ENCODE measurements around the gene AKR7A3.
A peak's percentile ranks its signal among the peaks of the same experiment; 100 is the strongest.
"Not testable (repeated sequence)": the region's sequence is repeated elsewhere in the genome, so short reads cannot be mapped to it uniquely, and the experiment has no call there.

Gene AKR7A3

GRCh38 chr1:19317126-19317910 lies 28.7 kb upstream of the AKR7A3 start:
- no peak for DNase-seq

GRCh38 chr1:19315378-19316198 lies 27.0 kb upstream of the AKR7A3 start:
- no peak for DNase-seq

- DNase-seq = no peak
These were observed 25.7 kb upstream of the AKR7A3 start for GRCh38 chr1:19313961-19314882.

DNA sequence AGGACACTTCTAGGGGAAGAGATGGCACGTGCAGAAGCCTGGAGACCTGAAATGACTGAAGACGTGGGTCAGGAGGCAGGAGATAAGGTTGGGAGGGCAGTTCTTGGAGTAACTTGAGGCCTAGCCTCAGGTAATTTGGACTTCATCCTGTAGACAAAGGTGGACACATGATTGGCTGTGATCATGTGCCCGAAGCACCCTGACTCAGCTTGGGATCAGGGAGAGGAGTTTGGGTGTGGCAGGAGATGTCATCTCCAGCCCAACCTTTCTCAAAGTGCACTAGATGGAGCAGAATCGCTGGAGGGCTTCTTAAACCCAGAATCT lies 25.0 kb upstream of the AKR7A3 start:
- no peak for DNase-seq

DNA sequence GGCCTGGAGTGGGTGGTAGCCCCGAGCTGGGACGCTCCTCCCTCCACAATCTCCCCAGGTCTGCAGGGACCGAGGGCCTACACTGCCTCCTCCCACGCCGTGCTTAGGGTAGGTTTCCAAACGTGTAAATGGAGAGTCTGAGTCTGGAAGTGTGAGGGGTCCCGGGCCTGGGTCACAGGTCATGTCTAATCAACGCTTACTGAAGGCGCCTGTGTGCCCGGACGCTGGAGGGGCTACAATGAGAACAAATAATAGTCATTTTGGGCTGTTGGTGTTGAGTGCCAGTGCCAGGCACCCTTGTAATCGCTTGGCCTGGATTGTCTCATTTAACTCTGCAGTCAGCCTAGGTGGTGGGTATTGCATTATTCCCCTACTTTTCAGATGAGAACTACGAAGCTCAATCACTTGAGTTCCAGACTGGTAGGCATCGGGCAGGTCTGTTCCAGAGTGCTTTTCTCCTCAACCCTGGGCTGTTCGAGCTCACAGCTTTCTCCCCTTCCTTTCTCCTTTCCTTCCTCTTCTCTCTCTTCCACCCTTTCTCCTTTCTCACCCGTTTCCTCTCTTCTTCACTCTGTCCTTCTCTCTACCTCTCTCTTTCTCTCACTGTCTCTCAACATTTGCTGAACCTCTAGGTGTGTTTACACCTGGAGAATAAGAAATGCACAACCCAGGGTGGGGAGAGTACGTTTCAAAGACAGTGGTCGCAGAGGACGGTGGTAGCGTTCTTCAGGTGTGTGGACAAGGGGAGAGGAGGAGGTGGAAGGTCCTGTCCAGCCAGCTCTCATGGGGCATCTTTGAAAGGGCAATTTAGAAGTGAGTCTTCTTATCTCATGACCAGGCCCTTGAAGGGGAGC lies 24.4 kb upstream of the AKR7A3 start:
- DNase-seq = no peak

DNA sequence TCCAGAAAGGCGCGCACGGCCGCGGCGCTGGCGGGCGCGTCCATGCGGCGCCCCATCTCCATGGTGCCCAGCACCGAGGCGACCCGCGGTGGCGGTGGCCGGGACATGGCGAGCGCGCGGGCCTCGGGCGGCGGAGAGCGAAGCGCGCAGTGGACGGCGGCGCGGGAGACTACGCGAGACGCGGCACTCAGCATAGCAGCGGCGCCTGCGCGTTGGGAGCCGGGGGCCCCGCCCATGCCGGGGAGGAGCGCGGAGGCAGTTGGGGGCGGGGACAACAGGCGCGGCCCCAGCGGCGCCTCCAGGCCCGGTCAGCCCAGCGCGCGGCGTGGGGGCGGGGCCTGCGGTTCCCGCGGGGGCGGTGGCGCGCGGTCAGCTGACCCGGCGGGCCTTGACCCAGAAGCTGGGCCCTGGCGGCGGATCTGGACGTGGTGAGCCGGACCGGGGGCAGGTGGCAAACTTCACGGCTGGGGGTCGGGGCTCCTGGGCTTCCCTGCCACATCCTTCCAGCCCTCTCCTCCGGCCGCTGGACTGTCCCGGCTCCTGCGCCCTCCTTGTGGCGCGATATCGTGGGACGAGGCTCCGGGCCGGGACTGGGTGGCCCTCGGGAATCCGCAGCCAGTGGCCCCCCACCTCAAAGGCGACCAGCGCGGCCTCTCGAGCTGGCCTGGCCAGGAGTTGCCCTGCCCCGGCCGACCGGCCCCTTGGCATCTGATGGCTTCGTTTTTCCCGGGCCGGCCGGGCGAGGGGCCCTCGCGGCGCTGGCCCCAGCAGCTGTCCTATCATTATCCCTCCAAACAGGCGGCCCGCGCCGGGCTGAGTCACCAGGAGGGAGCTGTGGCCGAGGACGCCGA lies 23.6 kb upstream of the AKR7A3 start, which contains the start of the genes AKR7A2 and SLC66A1:
Gene AKR7A2, minus strand, starts transcription at position 214 of the 851 bp plus-strand sequence. Its CDS starts 20 bp downstream, at position 194.
Gene SLC66A1, plus strand, starts transcription at position 396 of the 851 bp plus-strand sequence. CDS start 5,352 bp downstream, outside the sequence.
- DNase-seq = peak; percentile 86

DNA sequence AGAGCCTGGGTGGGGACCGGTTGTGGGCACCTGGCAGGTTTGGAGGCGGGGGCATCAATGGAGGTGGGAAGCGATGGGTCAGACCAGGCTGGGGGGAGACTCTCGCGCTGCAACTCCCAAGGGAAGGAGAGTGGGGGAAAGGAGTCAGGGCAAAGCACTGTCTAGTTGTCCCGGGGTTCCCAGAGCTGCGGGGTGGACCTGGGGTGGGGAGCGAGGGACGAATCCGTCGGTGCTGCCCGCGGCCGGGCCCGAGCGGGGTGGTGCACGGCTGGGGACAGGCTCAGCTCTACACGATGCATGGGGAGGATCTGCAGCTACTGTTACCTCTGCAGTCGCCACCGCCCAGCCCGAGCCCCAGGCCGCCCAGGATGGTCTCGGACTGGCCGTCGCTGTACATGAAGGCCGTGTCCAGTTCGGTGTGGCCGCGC lies 22.9 kb upstream of the AKR7A3 start:
- DNase-seq = no peak

DNA sequence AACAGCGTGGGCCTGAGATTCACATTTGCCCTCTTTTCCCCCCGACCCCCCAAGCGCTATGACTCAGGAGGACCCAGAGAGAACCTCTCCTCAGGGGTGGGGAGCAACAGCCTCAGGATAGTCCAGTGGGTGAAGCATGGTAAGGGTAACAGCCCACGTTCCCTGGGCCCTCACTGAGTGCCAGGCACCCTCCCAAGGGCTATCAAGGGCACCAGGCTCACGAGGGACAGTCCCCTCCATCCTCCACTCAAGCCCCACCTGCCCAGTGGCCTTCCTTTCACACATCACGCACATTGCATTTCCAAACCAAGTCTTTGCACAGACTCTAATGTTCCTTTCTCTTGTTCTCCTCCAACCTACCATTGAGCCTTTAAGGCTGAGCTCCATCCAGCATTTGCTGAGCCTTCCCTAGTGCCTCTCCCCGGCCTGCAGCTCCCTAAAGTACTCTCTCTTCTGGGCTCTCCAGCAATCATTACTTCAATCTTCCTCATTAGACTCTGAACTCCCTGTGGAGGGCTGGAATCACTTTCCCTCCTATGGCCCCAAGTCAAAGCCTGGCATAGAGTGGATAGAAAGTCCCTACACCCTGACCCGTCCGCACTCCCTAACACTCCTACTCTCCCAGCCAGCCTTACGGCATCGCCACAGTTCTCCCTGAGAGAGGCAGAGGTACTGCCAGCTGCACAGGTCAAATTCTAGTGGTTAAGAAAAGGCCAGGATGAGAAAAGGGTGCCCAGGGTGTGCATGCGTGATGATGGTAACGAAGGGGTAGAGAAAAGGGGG lies 22.3 kb upstream of the AKR7A3 start:
- DNase-seq = no peak

GRCh38 chr1:19310061-19310460 lies 21.5 kb upstream of the AKR7A3 start:
- no peak for DNase-seq

GRCh38 chr1:19309123-19309813 lies 20.7 kb upstream of the AKR7A3 start:
- no peak for DNase-seq

- DNase-seq = no peak
These were observed 19.9 kb upstream of the AKR7A3 start for GRCh38 chr1:19308509-19308907.

DNA sequence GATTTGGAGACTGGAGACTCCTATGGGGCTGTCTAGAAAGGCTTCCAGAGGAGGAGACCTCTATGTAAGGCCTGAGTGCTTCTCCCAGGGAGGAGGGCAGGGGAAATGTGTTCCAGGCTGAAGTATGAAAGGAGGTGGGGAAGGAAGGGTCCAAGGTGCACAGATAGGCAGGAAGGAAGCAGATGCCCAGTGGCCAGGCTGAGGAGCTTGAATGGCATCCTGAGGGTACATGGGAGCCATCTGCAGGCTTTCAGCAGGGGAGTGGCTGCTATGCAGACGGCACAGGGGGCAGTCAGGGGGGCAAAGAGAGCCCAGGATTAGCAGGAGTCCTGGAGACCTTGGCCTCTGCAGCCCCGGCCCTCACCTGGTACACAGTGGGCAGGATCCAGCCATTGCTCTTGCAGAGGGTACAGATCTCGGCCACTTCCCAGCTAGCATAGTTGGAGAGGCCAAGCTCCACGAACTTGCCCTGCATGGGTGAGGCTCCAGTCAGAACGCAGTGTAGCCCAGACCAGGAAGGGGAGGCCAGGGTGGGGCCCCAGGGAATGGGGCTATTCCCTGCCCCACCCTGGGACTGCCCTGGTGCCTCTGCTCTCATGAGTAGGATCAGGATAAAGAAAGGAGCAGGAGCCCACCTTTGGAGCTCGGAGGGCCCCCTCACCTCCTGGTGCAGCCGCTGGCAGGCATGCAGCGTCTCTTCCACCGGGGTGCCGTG lies 19.4 kb upstream of the AKR7A3 start:
- no peak for DNase-seq

DNA sequence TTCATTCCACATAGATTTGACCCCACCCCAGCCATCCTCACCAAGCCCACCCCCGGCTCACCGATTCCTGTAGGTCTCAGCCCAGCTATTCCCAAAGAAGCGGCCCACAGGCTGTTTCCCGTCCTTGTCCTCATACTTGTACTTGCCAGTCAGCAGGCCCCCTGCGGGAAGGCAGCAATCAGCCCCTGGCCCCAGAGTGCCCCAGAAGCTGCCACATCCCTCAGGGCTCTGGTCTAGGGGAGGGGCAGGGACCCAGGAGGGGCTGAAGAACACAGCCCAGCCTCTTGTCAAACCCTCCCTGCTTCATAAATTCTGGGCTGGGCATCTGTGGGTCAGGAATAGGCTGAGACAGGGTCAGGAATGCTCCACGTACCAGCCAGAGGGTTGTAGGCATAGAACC lies 18.4 kb upstream of the AKR7A3 start:
- no peak for DNase-seq

DNA sequence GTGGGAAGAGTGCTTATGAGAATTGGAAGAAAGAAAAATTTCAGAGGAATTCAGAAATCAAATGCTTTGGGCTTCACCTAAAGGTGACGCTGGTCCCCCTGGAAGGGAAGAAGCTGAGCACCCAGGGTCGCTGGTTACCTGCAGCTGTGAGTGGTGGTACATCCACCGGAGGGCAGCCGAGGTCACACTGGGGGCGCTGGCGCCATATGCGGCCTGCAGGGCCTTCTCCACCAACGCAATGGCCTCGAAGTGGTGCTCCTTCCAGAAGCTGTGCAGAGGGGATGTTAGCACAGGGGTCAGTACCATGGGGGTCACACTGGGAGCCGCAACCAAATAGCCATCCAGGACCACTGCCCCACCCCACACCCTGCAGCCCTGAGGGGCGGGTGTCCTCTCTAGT lies 17.3 kb upstream of the AKR7A3 start:
- no peak for DNase-seq

GRCh38 chr1:19304081-19304480 lies 15.5 kb upstream of the AKR7A3 start:
- not testable (repeated sequence) for DNase-seq

- no peak for DNase-seq
These were observed 11.6 kb upstream of the AKR7A3 start for GRCh38 chr1:19300211-19300610.

DNA sequence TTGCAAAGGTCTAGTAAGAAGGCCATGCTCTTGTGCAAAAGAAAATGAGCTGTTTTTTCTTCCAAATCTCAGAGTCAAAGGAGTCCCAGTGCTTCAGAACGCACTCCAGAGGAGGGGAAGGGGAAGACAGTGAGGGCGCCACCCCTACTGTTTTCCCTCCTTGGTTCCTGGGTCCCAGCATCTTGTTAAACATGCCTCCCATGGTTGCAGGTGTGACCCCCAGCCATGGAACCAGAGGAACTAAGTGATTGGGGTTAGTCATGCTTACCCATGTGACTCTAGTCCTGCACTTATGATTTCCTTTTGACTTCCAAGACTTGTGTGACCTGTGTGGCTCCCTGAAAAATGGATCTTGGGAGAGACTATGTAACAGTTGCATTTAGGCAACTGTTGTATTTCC lies 6.1 kb upstream of the AKR7A3 start:
- no peak for DNase-seq

- DNase-seq = no peak
These were observed 674 bp upstream of the AKR7A3 start for GRCh38 chr1:19289244-19289643.
